Hematopoietic multipotent progenitor cell (in vitro differentiated cells): ENCODE results near the gene TBC1D13. TPM values are rescaled to one million over a fixed set of nuclear protein-coding genes. Genes with fewer than 3 reads are reported as not detected.
A peak's percentile ranks its signal among the peaks of the same experiment; 100 is the strongest.
"Not testable (repeated sequence)": the region's sequence is repeated elsewhere in the genome, so short reads cannot be mapped to it uniquely, and the experiment has no call there.

Experiments used
- DNase-seq, 3 donors: peaks; one replicate each; pipeline ENCODE4 v3.0.0-alpha.2; 2011 to 2015; ENCODE audit warnings: low read depth in 2 of 3, low spot score in 2 of 3
- total RNA-seq: library from RNA; depleted of rRNA; stranded (reverse); fragments of >200 nt; gene quantifications from one replicate; pipeline ENCODE4 v1.2.3, GENCODE V29; 2012

Gene TBC1D13
- total RNA-seq, 1 donor, result 21.3 TPM

GRCh38 chr9:128782669-128783068 is 4.4 kb upstream of the TBC1D13 start:
- DNase-seq, result no peak

GRCh38 chr9:128785427-128785826 is 1.6 kb upstream of the TBC1D13 start:
- no peak for DNase-seq

GRCh38 chr9:128787659-128788058 is 606 bp downstream of the TBC1D13 start:
- no peak for DNase-seq

- DNase-seq, result no peak
Observed at GRCh38 chr9:128788445-128788844, 1.4 kb downstream of the TBC1D13 start.

GRCh38 chr9:128790536-128790935 is 3.5 kb downstream of the TBC1D13 start:
- no peak for DNase-seq

- DNase-seq, result no peak
Observed at GRCh38 chr9:128792134-128792533, 5.1 kb downstream of the TBC1D13 start.

- DNase-seq, result no peak
Observed at GRCh38 chr9:128792978-128793686, 6.1 kb downstream of the TBC1D13 start.

GRCh38 chr9:128794961-128795360 is 7.9 kb downstream of the TBC1D13 start:
- not testable (repeated sequence) for DNase-seq

- DNase-seq, result no peak
Observed at GRCh38 chr9:128798896-128799295, 11.8 kb downstream of the TBC1D13 start.

GRCh38 chr9:128800061-128800460 is 13.0 kb downstream of the TBC1D13 start:
- no peak for DNase-seq

GRCh38 chr9:128802482-128802881 is 15.4 kb downstream of the TBC1D13 start:
- no peak for DNase-seq

GRCh38 chr9:128805661-128806060 is 18.6 kb downstream of the TBC1D13 start:
- DNase-seq, result no peak

GRCh38 chr9:128807827-128808226 is 20.8 kb downstream of the TBC1D13 start:
- DNase-seq, result no peak

- no peak for DNase-seq
Observed at GRCh38 chr9:128808543-128808942, 21.5 kb downstream of the TBC1D13 start.

- DNase-seq, result no peak
Observed at GRCh38 chr9:128809036-128809599, 22.1 kb downstream of the TBC1D13 start.

GRCh38 chr9:128809831-128810230 is 22.8 kb downstream of the TBC1D13 start:
- DNase-seq, result no peak

GRCh38 chr9:128810873-128811272 is 23.8 kb downstream of the TBC1D13 start:
- no peak for DNase-seq

GRCh38 chr9:128818099-128818838 is 31.2 kb downstream of the TBC1D13 start, which contains the start of gene ENDOG:
Gene ENDOG (plus strand): TSS chr9:128818500. CDS start chr9:128818685, 185 bp downstream.
- peak; percentile 94 to 96 (median 95) for DNase-seq

GRCh38 chr9:128818839-128819715 is 32.0 kb downstream of the TBC1D13 start:
- peak; percentile 31 to 44 (median 37) for DNase-seq
